GM12875 (cell line): Measurements from ENCODE around the gene RSRC2.
A peak's percentile ranks its signal among the peaks of the same experiment; 100 is the strongest.

Experiments used
- H3K4me3 ChIP-seq: one replicate; pipeline ENCODE4 v1.5.1; 2011; ENCODE audit warnings: low read depth, low read length, control low read depth
- CTCF ChIP-seq: IDR thresholded peaks from 2 replicates; pipeline ENCODE4 v1.5.1; 2011; ENCODE audit warnings: low read depth, mild to moderate bottlenecking, control low read depth, inconsistent platforms, low read length, moderate library complexity, borderline replicate concordance; ENCODE audit not compliant: insufficient read depth

RSRC2 gene

GRCh38 chr12:122528582-122528981 is 1.8 kb upstream of the RSRC2 start:
- peak overlapping the region; percentile 60 for H3K4me3 ChIP-seq
- TF ChIP-seq CTCF = no peak

- peak overlapping the region; percentile 60 for H3K4me3 ChIP-seq
Measured at GRCh38 chr12:122527478-122527944, 775 bp upstream of the RSRC2 start.

GRCh38 chr12:122523846-122524718 is 2.7 kb downstream of the RSRC2 start:
- no peak overlapping the region for H3K4me3 ChIP-seq
- TF ChIP-seq CTCF = no peak

More at GRCh38 chr12:122527478-122527944, 775 bp upstream of the RSRC2 start:
- TF ChIP-seq CTCF = no peak

GRCh38 chr12:122523280-122523679 is 3.5 kb downstream of the RSRC2 start:
- TF ChIP-seq CTCF = no peak
- H3K4me3 ChIP-seq = no peak overlapping the region

- no peak for TF ChIP-seq CTCF
- no peak overlapping the region for H3K4me3 ChIP-seq
Measured at GRCh38 chr12:122520676-122521075, 6.1 kb downstream of the RSRC2 start.

- no peak overlapping the region for H3K4me3 ChIP-seq
- TF ChIP-seq CTCF = no peak
Measured at GRCh38 chr12:122519418-122519817, 7.3 kb downstream of the RSRC2 start.

DNA sequence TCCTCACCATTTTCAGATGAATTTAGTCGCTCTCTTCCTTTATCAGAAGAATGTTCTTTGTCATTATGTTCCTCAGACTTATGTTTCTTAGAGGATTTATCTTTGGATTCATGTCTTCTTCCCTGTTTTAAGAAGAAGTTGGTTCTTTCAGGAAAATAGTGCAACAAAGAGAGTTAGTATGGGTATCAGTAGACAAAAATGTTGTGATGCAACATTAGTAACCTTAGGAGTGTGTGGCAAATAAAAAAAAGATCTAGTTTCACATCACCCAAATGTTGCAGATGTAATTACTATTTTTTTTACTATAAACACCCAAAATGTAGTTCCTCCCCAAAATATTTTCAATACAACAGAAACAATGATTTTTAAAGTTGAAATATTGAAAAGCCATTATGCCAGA is 7.8 kb downstream of the RSRC2 start:
- TF ChIP-seq CTCF = no peak
- H3K4me3 ChIP-seq = no peak overlapping the region
